ENCODE data around the gene MFSD2B.

- no peak for TF ChIP-seq CTCF (IDR thresholded peaks at IDR 0.05; ENCODE audit: low read depth, low read length)
- no peak for TF ChIP-seq EZH2phosphoT487 (IDR thresholded peaks at IDR 0.05; ENCODE audit: low read depth)
Observed at GRCh38 chr2:24055750-24056149, 45.9 kb downstream of the MFSD2B start.

All from OCI-LY3 (cell line).